GM23338 (cell line): ENCODE data around the gene CTDNEP1. TPM values are rescaled to one million over a fixed set of nuclear protein-coding genes. Genes with fewer than 3 reads are reported as not detected.

Experiments
- ATAC-seq: fragments of 200-7000 bp; cut with Tn5 transposase; 3 replicates; pipeline ENCODE4 v1.9.1; 2020
- DNase-seq: peaks from one replicate; pipeline ENCODE4 v3.0.0-alpha.2; 2015; ENCODE audit warnings: low spot score
- H2AFZ ChIP-seq: fragments of 200-600 bp; sonication (generic); 2 replicates; pipeline ENCODE4 v1.8.0; 2016; ENCODE audit warnings: antibody characterized with exemption, mild to moderate bottlenecking, moderate library complexity
- H3F3A ChIP-seq: fragments of 200-600 bp; sonication (generic); replicated peaks from 2 replicates; pipeline ENCODE4 v1.8.0; 2017; ENCODE audit warnings: antibody characterized with exemption, mixed run types, low read depth
- H3K27ac ChIP-seq: fragments of 200-600 bp; sonication (generic); 2 replicates; pipeline ENCODE4 v1.6.1; 2016; ENCODE audit warnings: low read depth
- H3K27me3 ChIP-seq: fragments of 200-600 bp; sonication (generic); 2 replicates; pipeline ENCODE4 v1.8.0; 2016; ENCODE audit warnings: mild to moderate bottlenecking, mixed run types, moderate library complexity; ENCODE audit not compliant: insufficient read depth
- H3K36me3 ChIP-seq: fragments of 200-600 bp; sonication (generic); 2 replicates; pipeline ENCODE4 v1.8.0; 2016; ENCODE audit warnings: mild to moderate bottlenecking; ENCODE audit not compliant: insufficient read depth
- H3K4me1 ChIP-seq: fragments of 200-600 bp; sonication (generic); 2 replicates; pipeline ENCODE4 v1.8.0; 2016; ENCODE audit warnings: mild to moderate bottlenecking, moderate library complexity; ENCODE audit not compliant: insufficient read depth
- H3K4me2 ChIP-seq: fragments of 200-600 bp; sonication (generic); 2 replicates; pipeline ENCODE4 v1.7.1; 2017; ENCODE audit warnings: mixed run types
- H3K4me3 ChIP-seq: fragments of 200-600 bp; sonication (generic); 2 replicates; pipeline ENCODE4 v1.6.1; 2016; ENCODE audit warnings: mixed run types
- H3K79me2 ChIP-seq: fragments of 200-600 bp; sonication (generic); replicated peaks from 2 replicates; pipeline ENCODE4 v1.8.0; 2017; ENCODE audit warnings: mild to moderate bottlenecking; ENCODE audit not compliant: insufficient read depth
- H3K9me2 ChIP-seq: fragments of 200-600 bp; sonication (generic); 2 replicates; pipeline ENCODE4 v1.8.0; 2017; ENCODE audit not compliant: insufficient read depth
- H4K20me1 ChIP-seq: fragments of 200-600 bp; sonication (generic); replicated peaks from 2 replicates; pipeline ENCODE4 v1.8.0; 2017; ENCODE audit warnings: mild to moderate bottlenecking; ENCODE audit not compliant: insufficient read depth
- H3K27ac Mint-ChIP-seq: 2 replicates; pipeline ENCODE4 v1.8.0; 2020; ENCODE audit warnings: inconsistent platforms, mild to moderate bottlenecking, moderate library complexity, mixed read lengths
- H3K27me3 Mint-ChIP-seq: 3 replicates; pipeline ENCODE4 v1.8.0; 2022; ENCODE audit warnings: low read depth, mild to moderate bottlenecking, moderate library complexity, mixed read lengths, inconsistent platforms; ENCODE audit not compliant: insufficient read depth, poor library complexity
- H3K36me3 Mint-ChIP-seq: 3 replicates; pipeline ENCODE4 v1.8.0; 2021; ENCODE audit warnings: low read depth, mild to moderate bottlenecking, inconsistent platforms, moderate library complexity, mixed read lengths
- H3K4me1 Mint-ChIP-seq: 3 replicates; pipeline ENCODE4 v1.8.0; 2020; ENCODE audit warnings: mild to moderate bottlenecking, inconsistent platforms, mixed read lengths
- H3K4me3 Mint-ChIP-seq: 3 replicates; pipeline ENCODE4 v1.8.0; 2021; ENCODE audit warnings: moderate library complexity, mild to moderate bottlenecking, inconsistent platforms, mixed read lengths
- H3K9me3 Mint-ChIP-seq: 3 replicates; pipeline ENCODE4 v1.8.0; 2020; ENCODE audit warnings: moderate library complexity, mild to moderate bottlenecking, inconsistent platforms, mixed read lengths
- CREB1 ChIP-seq: fragments of 250-450 bp; sonication (Bioruptor Pico); IDR thresholded peaks from 2 replicates; pipeline ENCODE4 v1.5.0; 2020; ENCODE audit warnings: low read depth, mild to moderate bottlenecking, moderate library complexity
- CTCF ChIP-seq, 2 experiments: fragments of 200-600 bp in 1 of 2; sonication (generic) in 1 of 2; conservative IDR thresholded peaks; 2 replicates each; pipeline versions ENCODE4 v1.5.1 to v1.6.1; 2016 to 2017; ENCODE audit warnings: antibody characterized with exemption in 2 of 2, low read depth in 2 of 2, mild to moderate bottlenecking in 2 of 2, moderate library complexity in 1 of 2
- ETS1 ChIP-seq: IDR thresholded peaks from 2 replicates; pipeline ENCODE4 v1.6.1; 2016; ENCODE audit warnings: antibody characterized with exemption
- EZH2 ChIP-seq: fragments of 200-600 bp; sonication (generic); IDR thresholded peaks from one replicate; pipeline ENCODE4 v1.8.0; 2017; ENCODE audit warnings: antibody characterized with exemption, mild to moderate bottlenecking, low read depth; ENCODE audit not compliant: unreplicated experiment
- JUNB ChIP-seq: IDR thresholded peaks from one replicate; pipeline ENCODE4 v1.6.1; 2016; ENCODE audit warnings: antibody characterized with exemption; ENCODE audit not compliant: unreplicated experiment
- NANOG ChIP-seq: IDR thresholded peaks from 2 replicates; pipeline ENCODE4 v1.6.1; 2016; ENCODE audit warnings: antibody characterized with exemption, borderline replicate concordance
- POLR2AphosphoS5 ChIP-seq: IDR thresholded peaks from 2 replicates; pipeline ENCODE4 v1.6.1; 2016; ENCODE audit warnings: antibody characterized with exemption, low read depth
- STAT1 ChIP-seq: IDR thresholded peaks from one replicate; pipeline ENCODE4 v1.6.1; 2016; ENCODE audit warnings: antibody characterized with exemption; ENCODE audit not compliant: unreplicated experiment
- ZNF114 ChIP-seq: fragments of 250-450 bp; sonication (Bioruptor Pico); IDR thresholded peaks from 2 replicates; pipeline ENCODE4 v1.5.0; 2020; ENCODE audit warnings: mild to moderate bottlenecking, moderate library complexity
- ZNF331 ChIP-seq: fragments of 250-450 bp; sonication (Bioruptor Pico); IDR thresholded peaks from 2 replicates; pipeline ENCODE4 v1.5.0; 2020; ENCODE audit warnings: low read depth, mild to moderate bottlenecking, moderate library complexity
- ZNF462 ChIP-seq: fragments of 250-450 bp; sonication (Bioruptor Pico); IDR thresholded peaks from 2 replicates; pipeline ENCODE4 v1.5.0; 2020; ENCODE audit warnings: mild to moderate bottlenecking, moderate library complexity
- polyA plus RNA-seq: library from polyadenylated mRNA; unstranded; fragments of >200 nt; fragmentation: Nextera tagmentation; extraction: Ambion mirVana; gene quantifications from 2 replicates; pipeline ENCODE4 v1.2.1, GENCODE V29; 2016
- total RNA-seq: library from RNA; depleted of rRNA; stranded (reverse); fragments of >200 nt; shearing (Covaris generic); gene quantifications from 2 replicates; pipeline ENCODE4 v1.2.3, GENCODE V29; 2014

Gene CTDNEP1
- total and polyA plus RNA-seq, 2 experiments from 2014 or later, result 48.1 to 93.4 TPM

GRCh38 chr17:7237761-7238419, 13.6 kb downstream of the CTDNEP1 start:
- H3K4me1 Mint-ChIP-seq, result peaks cover 38% of the 10 kb centered on the region
- peaks cover 3% of the 10 kb centered on the region for H3K9me3 Mint-ChIP-seq
- H3K4me3 Mint-ChIP-seq, result peak overlapping the region; percentile 87
- TF ChIP-seq NANOG (no peak), STAT1 (no peak), POLR2AphosphoS5 (peak; percentile 64), JUNB (no peak), ZNF331 (no peak)
- peak; percentile 21 for ATAC-seq
- Histone ChIP-seq H3K27me3 (no peaks in the 10 kb centered on the region), H2AFZ (no peak overlapping the region), H3K4me3 (peak overlapping the region; percentile 99), H3K4me1 (peaks cover 20% of the 10 kb centered on the region), H3K9me2 (no peaks in the 10 kb centered on the region), H3F3A (peaks cover 40% of the 10 kb centered on the region), H3K4me2 (peak overlapping the region; percentile 82), H3K36me3 (peaks cover 17% of the 10 kb centered on the region), H3K79me2 (peaks cover 56% of the 10 kb centered on the region), H4K20me1 (peaks cover 17% of the 10 kb centered on the region), H3K27ac (peak overlapping the region; percentile 88)
- peaks cover 49% of the 10 kb centered on the region for H3K36me3 Mint-ChIP-seq
- H3K27me3 Mint-ChIP-seq, result peaks cover 30% of the 10 kb centered on the region
- H3K27ac Mint-ChIP-seq, result peak overlapping the region; percentile 98
- DNase-seq, result peak; percentile 91

GRCh38 chr17:7237266-7237760, 14.2 kb downstream of the CTDNEP1 start:
- Histone ChIP-seq H3K4me2 (peak overlapping the region; percentile 82), H3K4me3 (peak overlapping the region; percentile 99), H3K36me3 (peaks cover 17% of the 10 kb centered on the region), H4K20me1 (peaks cover 21% of the 10 kb centered on the region), H2AFZ (no peak overlapping the region), H3K4me1 (peaks cover 25% of the 10 kb centered on the region), H3F3A (peaks cover 40% of the 10 kb centered on the region), H3K27ac (peak overlapping the region; percentile 88), H3K27me3 (no peaks in the 10 kb centered on the region), H3K79me2 (peaks cover 62% of the 10 kb centered on the region), H3K9me2 (no peaks in the 10 kb centered on the region)
- H3K36me3 Mint-ChIP-seq, result peaks cover 50% of the 10 kb centered on the region
- ATAC-seq (no peak), DNase-seq (no peak)
- H3K9me3 Mint-ChIP-seq, result peaks cover 3% of the 10 kb centered on the region
- peak overlapping the region; percentile 87 for H3K4me3 Mint-ChIP-seq
- H3K27ac Mint-ChIP-seq, result peak overlapping the region; percentile 45
- peaks cover 27% of the 10 kb centered on the region for H3K27me3 Mint-ChIP-seq
- peaks cover 41% of the 10 kb centered on the region for H3K4me1 Mint-ChIP-seq
- TF ChIP-seq ZNF331 (no peak), ZNF462 (CRISPR knock-in tag) (no peak), CREB1 (CRISPR knock-in tag) (no peak), EZH2 (no peak), ZNF114 (CRISPR knock-in tag) (no peak), ETS1 (no peak), POLR2AphosphoS5 (no peak), NANOG (no peak), CTCF (conservative IDR thresholded peaks at IDR 0.05; ENCODE audit: low read depth in 2 of 2) (no peak)
